HL-60/S4 treated with phorbol 12-myristate 13-acetate at 8.2 ng/mL for 4 days and 3 days (cell line): Measurements from ENCODE around the gene COLEC12.
"Not testable (repeated sequence)": the region's sequence is repeated elsewhere in the genome, so short reads cannot be mapped to it uniquely, and the experiment has no call there.

Experiments used
- in situ Hi-C: fragments of 300-500 bp; cut with MboI; formaldehyde crosslinking; loops from 2 replicates; pipeline ENCODE4 v1.15.0; 2022; ENCODE audit warnings: low sequenced_read_pairs

COLEC12 gene

GRCh38 chr18:297936-298335 lies 202.6 kb downstream of the COLEC12 start:
- in situ Hi-C loops = no loop called here

DNA sequence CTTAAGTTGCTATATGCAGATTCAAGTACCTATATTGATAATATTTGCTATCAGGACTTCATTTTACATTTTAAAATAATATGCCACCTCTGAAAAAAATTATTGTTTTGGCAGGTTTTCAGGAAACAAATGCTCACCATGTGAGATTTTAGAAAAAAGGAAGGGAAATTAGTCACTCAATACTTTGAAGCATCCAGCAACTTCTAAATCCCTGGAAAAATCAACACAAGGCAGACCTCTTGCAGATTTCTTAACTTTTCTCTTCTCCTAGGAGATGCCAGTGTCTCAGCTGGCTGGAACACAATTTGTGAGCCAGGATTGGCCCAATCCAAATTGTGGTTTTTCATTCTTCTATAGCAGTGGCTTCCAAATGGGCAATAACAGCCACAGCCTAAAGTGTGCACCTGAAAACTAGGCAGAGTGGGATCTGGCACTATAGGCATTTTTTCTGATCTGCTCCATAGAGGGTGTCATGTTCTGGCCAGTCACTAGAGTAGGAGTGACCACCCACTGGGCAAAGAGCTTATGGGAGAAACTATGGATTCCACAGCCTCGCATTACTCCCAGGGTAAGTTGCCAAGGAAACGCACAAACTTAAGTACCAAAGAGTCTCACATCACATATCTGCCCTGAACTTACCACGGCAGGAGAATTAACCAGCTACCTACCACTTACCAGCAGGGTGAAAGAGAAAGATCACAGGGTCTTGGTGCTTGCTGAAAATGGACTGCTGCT lies 204.6 kb downstream of the COLEC12 start:
- in situ Hi-C loops = no loop called here

- in situ Hi-C loops = no loop called here
Observed at GRCh38 chr18:294566-294965, 205.9 kb downstream of the COLEC12 start.

DNA sequence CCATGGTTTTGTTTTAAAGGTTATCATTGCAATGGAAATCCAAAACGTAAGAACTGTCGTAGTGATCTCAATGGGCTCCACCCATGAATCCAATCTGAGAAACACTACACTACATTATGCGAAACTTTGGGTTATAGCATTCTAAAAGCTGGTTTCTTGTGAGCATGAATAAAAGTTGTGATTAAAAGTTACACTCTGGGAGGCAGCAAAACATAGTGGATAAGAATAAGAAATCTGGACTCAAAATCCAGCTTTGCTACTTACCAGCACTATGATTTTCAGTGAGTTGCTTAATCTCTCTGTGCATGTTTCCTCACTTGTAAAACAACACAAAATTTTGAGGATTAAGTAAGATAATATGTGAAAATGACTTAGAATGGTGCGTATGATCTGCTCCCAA lies 207.0 kb downstream of the COLEC12 start:
- in situ Hi-C loops = no loop called here

- in situ Hi-C loops = no loop called here
Observed at GRCh38 chr18:292271-292670, 208.2 kb downstream of the COLEC12 start.

DNA sequence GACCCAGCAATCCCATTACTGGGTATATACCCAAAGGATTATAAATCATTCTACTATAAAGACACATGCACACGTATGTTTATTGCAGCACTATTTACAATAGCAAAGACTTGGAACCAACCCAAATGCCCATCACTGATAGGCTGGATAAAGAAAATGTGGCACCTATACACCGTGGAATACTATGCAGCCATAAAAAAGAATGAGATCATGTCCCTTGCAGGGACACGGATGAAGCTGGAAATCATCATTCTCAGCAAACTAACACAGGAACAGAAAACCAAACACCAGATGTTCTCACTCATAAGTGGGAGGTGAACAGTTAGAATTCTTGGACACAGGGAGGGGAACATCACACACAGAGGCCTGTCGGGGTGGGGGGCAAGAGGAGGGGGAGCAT lies 210.5 kb downstream of the COLEC12 start:
- in situ Hi-C loops = not testable (repeated sequence)

DNA sequence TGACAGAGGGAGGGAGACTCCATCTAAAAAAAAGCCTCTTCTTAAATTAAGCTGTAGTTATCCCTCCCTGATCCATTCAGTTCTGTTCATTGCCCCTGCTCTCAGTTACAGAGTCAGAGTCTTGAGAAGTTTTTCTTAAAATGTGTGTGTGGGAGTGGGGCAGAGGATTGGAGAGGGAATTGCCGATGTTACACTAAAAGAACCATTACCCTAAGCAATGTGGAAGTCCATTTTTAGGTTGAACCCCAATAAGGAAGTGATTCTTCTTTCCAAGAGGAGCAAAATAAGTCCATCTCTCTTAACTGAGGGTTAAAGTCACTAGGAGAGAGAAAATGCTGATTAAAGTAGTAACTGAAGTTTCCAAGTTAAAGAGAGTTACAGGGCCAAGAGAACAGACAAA lies 211.5 kb downstream of the COLEC12 start:
- in situ Hi-C loops = no loop called here

DNA sequence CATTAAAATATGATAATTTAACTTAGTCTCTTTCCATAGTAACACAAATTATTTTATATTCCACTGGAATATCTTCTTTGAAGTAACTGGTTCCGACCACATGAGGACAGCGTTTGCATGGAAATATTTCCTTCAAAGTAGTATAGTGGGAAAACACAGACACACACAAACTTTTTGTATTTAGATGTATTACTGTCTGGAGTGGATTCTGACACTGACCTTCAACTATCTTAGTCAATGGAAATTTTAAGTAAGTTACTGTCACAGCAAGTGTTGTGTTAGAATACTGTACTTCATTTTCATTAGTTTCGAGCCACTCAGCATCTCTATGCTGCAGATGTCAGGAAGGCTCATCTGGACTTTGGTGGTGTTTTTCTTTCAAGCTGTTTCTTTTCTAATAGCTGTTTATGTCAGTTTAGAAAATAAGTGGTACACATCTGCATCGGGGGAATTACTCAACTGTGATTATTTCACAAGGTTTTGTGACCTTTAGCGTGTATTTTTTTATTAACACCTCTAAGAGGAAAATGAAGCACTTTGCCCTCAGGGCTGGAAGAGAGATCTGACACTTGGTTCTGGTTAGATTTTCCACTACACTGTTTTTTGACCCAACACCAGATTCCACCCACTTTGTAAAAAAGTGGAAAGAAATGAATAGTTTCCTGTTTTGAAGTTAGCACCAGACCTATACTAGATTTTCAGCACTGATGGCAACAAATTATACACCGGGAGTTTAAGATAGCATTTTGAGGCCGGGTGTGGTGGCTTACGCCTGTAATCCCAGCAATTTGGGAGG lies 213.8 kb downstream of the COLEC12 start:
- in situ Hi-C loops = no loop called here

DNA sequence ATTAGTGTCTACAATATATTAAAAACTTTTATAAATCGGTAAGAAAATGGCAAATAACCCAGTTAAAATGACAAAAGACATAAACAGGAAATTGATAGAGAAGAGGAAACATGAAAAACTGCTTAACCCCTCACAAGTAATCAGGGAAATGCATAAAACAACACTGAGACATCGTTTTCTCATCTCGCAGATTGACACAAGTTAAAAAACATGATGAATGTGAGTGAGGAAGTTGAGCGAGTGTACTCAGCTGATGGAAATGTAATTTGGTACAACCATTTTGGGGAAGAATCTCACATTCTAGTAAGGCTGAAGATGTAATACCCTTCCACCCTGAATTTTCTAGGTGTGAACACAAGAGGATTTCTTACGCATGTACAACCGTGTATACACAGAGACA lies 214.7 kb downstream of the COLEC12 start:
- in situ Hi-C loops = no loop called here

DNA sequence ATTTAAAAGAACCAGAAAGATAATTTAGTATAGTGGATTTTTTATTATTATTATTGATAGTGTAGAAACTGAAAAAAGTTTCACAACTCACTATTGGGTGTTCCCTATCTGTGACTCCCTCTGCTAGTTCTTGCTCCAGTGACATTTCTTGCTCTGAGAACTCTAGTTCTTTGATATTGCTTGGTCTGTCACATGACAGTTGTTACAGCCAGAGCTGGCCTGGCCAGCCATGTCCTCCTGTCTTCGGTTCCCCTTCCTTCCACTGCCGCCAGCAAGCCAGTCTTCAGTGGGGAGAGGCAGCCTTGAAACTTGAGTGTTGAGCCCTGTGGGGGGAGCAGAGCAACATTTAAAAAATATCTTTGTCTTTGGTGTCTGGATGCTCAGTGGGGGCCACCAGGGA lies 225.0 kb downstream of the COLEC12 start:
- in situ Hi-C loops = loop anchor here (10.0 kb wide), 1 partner anchor 339 kb away; no protein-coding TSS in a partner anchor

DNA sequence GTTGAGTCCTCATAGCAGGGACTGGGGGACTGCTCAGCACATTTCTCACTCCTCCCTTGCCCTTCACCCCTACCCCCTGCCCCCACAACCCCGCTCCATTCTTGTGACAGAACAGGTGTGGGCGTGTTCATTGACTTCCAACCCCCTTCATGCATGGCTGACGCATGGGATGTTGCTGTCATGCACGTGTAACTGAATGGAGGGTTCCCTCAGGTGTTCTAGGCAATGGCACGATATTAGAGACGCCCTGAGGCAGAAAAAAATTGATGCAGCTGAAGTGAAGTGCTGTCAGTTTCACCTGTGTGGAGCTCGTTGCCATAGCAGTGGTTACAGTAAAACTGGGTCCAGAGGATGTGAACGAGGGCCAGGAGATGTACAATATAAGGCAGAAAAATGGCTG lies 226.2 kb downstream of the COLEC12 start:
- in situ Hi-C loops = loop anchor here (10.0 kb wide), 1 partner anchor 340 kb away; no protein-coding TSS in a partner anchor

DNA sequence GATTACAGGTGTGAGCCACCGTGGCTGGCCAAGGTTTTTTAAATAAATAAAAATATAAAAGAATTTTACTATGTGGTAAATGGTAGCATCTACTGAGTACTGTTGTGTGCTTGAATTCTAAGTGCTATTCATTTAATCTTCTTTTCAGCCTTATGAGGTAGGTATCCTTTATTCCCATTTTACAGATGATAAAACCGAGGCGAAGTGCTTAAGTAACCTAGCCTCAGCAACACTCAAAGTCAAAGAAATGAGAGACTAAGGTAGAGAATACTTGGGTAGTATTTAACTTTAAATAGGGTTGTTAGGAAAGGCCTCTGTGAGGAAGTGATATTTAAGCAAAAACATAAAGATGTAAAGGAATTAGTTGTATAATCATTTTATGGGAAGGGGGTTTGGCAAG lies 227.0 kb downstream of the COLEC12 start:
- in situ Hi-C loops = loop anchor here (10.0 kb wide), 1 partner anchor 341 kb away; no protein-coding TSS in a partner anchor

DNA sequence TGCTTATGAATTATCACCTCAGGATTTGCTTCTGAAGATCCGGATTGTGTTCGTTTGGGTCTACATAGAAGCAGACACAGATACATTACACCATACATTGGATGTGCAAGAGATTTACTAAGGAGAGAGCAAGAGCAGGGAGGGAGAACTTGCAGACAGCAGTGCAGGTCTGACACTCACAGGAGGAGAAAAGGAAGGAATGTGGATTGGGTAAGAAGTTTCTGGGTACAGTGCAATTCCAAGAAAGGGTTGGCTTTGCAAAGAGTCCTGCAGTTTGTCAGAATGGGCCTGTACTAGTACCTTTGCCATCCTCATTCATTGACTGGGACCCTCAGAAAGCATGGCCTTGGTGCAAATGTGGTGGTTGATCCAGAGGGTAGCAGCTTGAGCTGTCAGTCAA lies 227.9 kb downstream of the COLEC12 start:
- in situ Hi-C loops = loop anchor here (10.0 kb wide), 1 partner anchor 342 kb away; no protein-coding TSS in a partner anchor

- in situ Hi-C loops = loop anchor here (10.0 kb wide), 1 partner anchor 345 kb away; no protein-coding TSS in a partner anchor
Observed at GRCh38 chr18:269480-270095, 230.9 kb downstream of the COLEC12 start.

- in situ Hi-C loops = no loop called here
Observed at GRCh38 chr18:267688-268552, 232.6 kb downstream of the COLEC12 start, which contains the start of gene THOC1. TSS of gene THOC1 (minus strand) at chr18:268047. CDS start at chr18:268019, 28 bp downstream.

GRCh38 chr18:267380-267687 lies 233.2 kb downstream of the COLEC12 start:
- in situ Hi-C loops = no loop called here
